ENCODE measurements around the gene RFX3. TPM values are rescaled to one million over a fixed set of nuclear protein-coding genes. Genes with fewer than 3 reads are reported as not detected.

Gene RFX3
- total RNA-seq, 2 donors from 2014 or later, result 2.2 to 2.7 TPM

- Histone ChIP-seq H3K27me3 (no peaks in the 10 kb centered on the region), H3K27ac (no peak overlapping the region), H3K4me3 (no peak overlapping the region), H3K9me3 (no peaks in the 10 kb centered on the region), H3K36me3 (no peaks in the 10 kb centered on the region), H3K4me1 (no peaks in the 10 kb centered on the region)
- DNase-seq (ENCODE audit: low spot score), result no peak
- no peak for TF ChIP-seq CTCF (IDR thresholded peaks at IDR 0.05)
Measured at GRCh38 chr9:3205421-3206095, 320.2 kb downstream of the RFX3 start.

GRCh38 chr9:3200331-3200774 is 325.4 kb downstream of the RFX3 start:
- TF ChIP-seq CTCF (IDR thresholded peaks at IDR 0.05), result no peak
- no peak for DNase-seq (ENCODE audit: low spot score)

GRCh38 chr9:3193791-3194190 is 332.0 kb downstream of the RFX3 start:
- H3K4me3 ChIP-seq, result no peak overlapping the region
- no peaks in the 10 kb centered on the region for H3K4me1 ChIP-seq
- H3K27me3 ChIP-seq, result peaks cover 0 to 3% of the 10 kb centered on the region in 2 donors
- no peaks in the 10 kb centered on the region for H3K36me3 ChIP-seq
- no peak for DNase-seq (ENCODE audit: low spot score)
- no peaks in the 10 kb centered on the region for H3K9me3 ChIP-seq
- no peak overlapping the region for H3K27ac ChIP-seq
- TF ChIP-seq CTCF (IDR thresholded peaks at IDR 0.05), result no peak

More at GRCh38 chr9:3200331-3200774, 325.4 kb downstream of the RFX3 start:
- no peaks in the 10 kb centered on the region for H3K36me3 ChIP-seq
- no peaks in the 10 kb centered on the region for H3K27me3 ChIP-seq
- no peaks in the 10 kb centered on the region for H3K9me3 ChIP-seq
- no peak overlapping the region for H3K27ac ChIP-seq
- no peak overlapping the region for H3K4me3 ChIP-seq
- H3K4me1 ChIP-seq, result no peaks in the 10 kb centered on the region

- no peak for DNase-seq (ENCODE audit: low spot score)
- Histone ChIP-seq H3K36me3 (no peaks in the 10 kb centered on the region), H3K27ac (no peak overlapping the region), H3K27me3 (peaks cover 0 to 3% of the 10 kb centered on the region in 2 donors), H3K4me3 (no peak overlapping the region), H3K9me3 (no peaks in the 10 kb centered on the region), H3K4me1 (no peaks in the 10 kb centered on the region)
- no peak for TF ChIP-seq CTCF (IDR thresholded peaks at IDR 0.05)
Measured at GRCh38 chr9:3191715-3192114, 334.1 kb downstream of the RFX3 start.

GRCh38 chr9:3189113-3189861 is 336.5 kb downstream of the RFX3 start:
- no peaks in the 10 kb centered on the region for H3K4me1 ChIP-seq
- H3K27me3 ChIP-seq, result peaks cover 0 to 3% of the 10 kb centered on the region in 2 donors
- no peak for DNase-seq (ENCODE audit: low spot score)
- TF ChIP-seq CTCF (IDR thresholded peaks at IDR 0.05), result no peak
- H3K27ac ChIP-seq, result no peak overlapping the region
- H3K4me3 ChIP-seq, result no peak overlapping the region
- no peaks in the 10 kb centered on the region for H3K36me3 ChIP-seq
- H3K9me3 ChIP-seq, result no peaks in the 10 kb centered on the region
